ENCODE measurements around the gene CAVIN1. TPM values are rescaled to one million over a fixed set of nuclear protein-coding genes. Genes with fewer than 3 reads are reported as not detected.

Gene CAVIN1
- total RNA-seq, 120 experiments from 2014 or later = 11.5 to 70.8 (median 30.0) TPM

Other genes starting within 250 kb of the CAVIN1 start
- 10 to 100 TPM in 1 of 120 experiments, 1 to 10 TPM in 118, under 1 TPM in 1; 0.95 to 15.2 (median 3.9) TPM for gene KCNH4, start 242.1 kb downstream of the CAVIN1 start, total RNA-seq
- 1 to 10 TPM in 7 of 120 experiments, under 1 TPM in 2, not detected in 111; 0.96 to 1.9 (median 1.1) TPM for gene HCRT, start 237.8 kb downstream of the CAVIN1 start, total RNA-seq
- 10 to 100 TPM; 17.6 to 38.2 (median 23.9) TPM for gene GHDC, start 228.8 kb downstream of the CAVIN1 start, total RNA-seq
- 10 to 100 TPM; 45.7 to 81.6 (median 60.4) TPM for gene STAT5B, start 146.9 kb downstream of the CAVIN1 start, total RNA-seq
- 10 to 100 TPM in 71 of 120 experiments, 1 to 10 TPM in 49; 4.4 to 25.7 (median 10.8) TPM for gene STAT5A, start 134.8 kb downstream of the CAVIN1 start, total RNA-seq
- 100 to 1,000 TPM in 55 of 120 experiments, 10 to 100 TPM in 65; 57.7 to 203 (median 98.0) TPM for gene STAT3, start 34.8 kb downstream of the CAVIN1 start, total RNA-seq
- gene ATP6V0A1, start 35.6 kb upstream of the CAVIN1 start, total RNA-seq = 100 to 1,000 TPM; 253 to 459 (median 379) TPM
- 10 to 100 TPM in 115 of 120 experiments, 1 to 10 TPM in 5; 7.5 to 45.5 (median 18.3) TPM for gene NAGLU, start 113.0 kb upstream of the CAVIN1 start, total RNA-seq
- 10 to 100 TPM in 14 of 120 experiments, 1 to 10 TPM in 106; 1.3 to 16.2 (median 4.5) TPM for gene HSD17B1, start 129.7 kb upstream of the CAVIN1 start, total RNA-seq
- 10 to 100 TPM; 39.4 to 77.1 (median 59.2) TPM for gene COASY, start 138.9 kb upstream of the CAVIN1 start, total RNA-seq
- gene MLX, start 143.8 kb upstream of the CAVIN1 start, total RNA-seq = 10 to 100 TPM; 16.9 to 36.3 (median 26.3) TPM
- 10 to 100 TPM in 2 of 120 experiments, 1 to 10 TPM in 118; 1.4 to 11.5 (median 5.9) TPM for gene PSMC3IP, start 154.5 kb upstream of the CAVIN1 start, total RNA-seq
- gene RETREG3, start 186.1 kb upstream of the CAVIN1 start, total RNA-seq = 10 to 100 TPM; 38.8 to 64.5 (median 50.8) TPM
- 10 to 100 TPM; 29.0 to 81.9 (median 52.2) TPM for gene TUBG1, start 186.4 kb upstream of the CAVIN1 start, total RNA-seq
- gene TUBG2, start 236.0 kb upstream of the CAVIN1 start, total RNA-seq = 100 to 1,000 TPM in 77 of 120 experiments, 10 to 100 TPM in 43; 64.3 to 154 (median 106) TPM